GM23248 (cell line): Measurements from ENCODE around the gene ABCG2. TPM values are rescaled to one million over a fixed set of nuclear protein-coding genes. Genes with fewer than 3 reads are reported as not detected.

Experiments
- DNase-seq: peaks from one replicate; pipeline ENCODE4 v3.0.0-alpha.2; 2015
- H2AFZ ChIP-seq: fragments of 200-600 bp; sonication (generic); 2 replicates; pipeline ENCODE4 v1.6.1; 2016; ENCODE audit warnings: antibody characterized with exemption
- H3F3A ChIP-seq: fragments of 200-600 bp; sonication (generic); 2 replicates; pipeline ENCODE4 v1.6.1; 2016; ENCODE audit warnings: mild to moderate bottlenecking, antibody characterized with exemption, mixed run types; ENCODE audit not compliant: insufficient read depth
- H3K27ac ChIP-seq: fragments of 200-600 bp; sonication (generic); 2 replicates; pipeline ENCODE4 v1.5.1; 2016; ENCODE audit warnings: mild to moderate bottlenecking
- H3K27me3 ChIP-seq: fragments of 200-600 bp; sonication (generic); replicated peaks from 2 replicates; pipeline ENCODE4 v1.6.1; 2016; ENCODE audit warnings: mild to moderate bottlenecking; ENCODE audit not compliant: insufficient read depth
- H3K36me3 ChIP-seq: fragments of 200-600 bp; sonication (generic); 2 replicates; pipeline ENCODE4 v1.6.1; 2016; ENCODE audit warnings: low read depth, mild to moderate bottlenecking
- H3K4me1 ChIP-seq: fragments of 200-600 bp; sonication (generic); 2 replicates; pipeline ENCODE4 v1.6.1; 2016; ENCODE audit warnings: mild to moderate bottlenecking; ENCODE audit not compliant: insufficient read depth
- H3K4me2 ChIP-seq: fragments of 200-600 bp; sonication (generic); one replicate; pipeline ENCODE4 v1.6.1; 2016; ENCODE audit warnings: mild to moderate bottlenecking; ENCODE audit not compliant: unreplicated experiment
- H3K4me3 ChIP-seq: fragments of 200-600 bp; sonication (generic); 2 replicates; pipeline ENCODE4 v1.5.1; 2016; ENCODE audit warnings: mild to moderate bottlenecking
- H3K79me2 ChIP-seq: fragments of 200-600 bp; sonication (generic); 2 replicates; pipeline ENCODE4 v1.6.1; 2016; ENCODE audit warnings: mild to moderate bottlenecking; ENCODE audit not compliant: insufficient read depth
- H3K9ac ChIP-seq: fragments of 200-600 bp; sonication (generic); 2 replicates; pipeline ENCODE4 v1.6.1; 2016; ENCODE audit warnings: mild to moderate bottlenecking
- H3K9me2 ChIP-seq: fragments of 200-600 bp; sonication (generic); 2 replicates; pipeline ENCODE4 v1.6.1; 2016; ENCODE audit warnings: mixed run types, mild to moderate bottlenecking, moderate library complexity; ENCODE audit not compliant: insufficient read depth
- H3K9me3 ChIP-seq: fragments of 200-600 bp; sonication (generic); one replicate; pipeline ENCODE4 v1.6.1; 2017; ENCODE audit warnings: low read depth
- H4K20me1 ChIP-seq: fragments of 200-600 bp; sonication (generic); 2 replicates; pipeline ENCODE4 v1.6.0; 2016; ENCODE audit not compliant: insufficient read depth
- EZH2 ChIP-seq: fragments of 200-600 bp; sonication (generic); IDR thresholded peaks from 2 replicates; pipeline ENCODE4 v1.6.1; 2018; ENCODE audit warnings: antibody characterized with exemption, mild to moderate bottlenecking; ENCODE audit not compliant: insufficient read depth, poor library complexity, severe bottlenecking
- EZH2phosphoT487 ChIP-seq: fragments of 200-600 bp; sonication (generic); IDR thresholded peaks from 2 replicates; pipeline ENCODE4 v1.6.1; 2018; ENCODE audit warnings: antibody characterized with exemption, moderate library complexity, mild to moderate bottlenecking, low read depth; ENCODE audit not compliant: insufficient read depth
- WGBS, 2 experiments: methylation state at CpG; one replicate each; pipeline ENCODE4 v1.1.6; 2015 to 2017; ENCODE audit warnings: low lambda C conversion rate in 2 of 2, low coverage in 1 of 2; ENCODE audit errors: missing lambda C conversion rate in 2 of 2; 5-methylcytosine and 5-hydroxymethylcytosine counted together
- in situ Hi-C: fragments of 300-500 bp; cut with MboI; formaldehyde crosslinking; loops from 2 replicates; pipeline ENCODE4 v1.15.0; 2020
- polyA plus RNA-seq: library from polyadenylated mRNA; unstranded; fragments of >200 nt; fragmentation: Nextera tagmentation; extraction: Ambion mirVana; gene quantifications from 2 replicates; pipeline ENCODE4 v1.2.1, GENCODE V29; 2016
- total RNA-seq: library from RNA; depleted of rRNA; stranded (reverse); fragments of >200 nt; shearing (Covaris generic); gene quantifications from 2 replicates; pipeline ENCODE4 v1.2.3, GENCODE V29; 2014

Gene ABCG2
- total and polyA plus RNA-seq, 2 experiments from 2014 or later: 0.05 to 0.11 TPM

GRCh38 chr4:88188738-88189417, 30.4 kb upstream of the ABCG2 start:
- WGBS, 2 experiments: 80 to 81% methylated on average over 6 of the region's 6 CpGs
- Histone ChIP-seq H3K9me2 (no peaks in the 10 kb centered on the region), H3K9ac (no peak overlapping the region), H3K27me3 (peaks cover 8% of the 10 kb centered on the region; the same call in 1 of the 2 replicates), H3K4me3 (no peak overlapping the region), H3K36me3 (no peaks in the 10 kb centered on the region), H3K4me1 (no peaks in the 10 kb centered on the region), H3K9me3 (no peaks in the 10 kb centered on the region), H2AFZ (no peak overlapping the region), H3F3A (no peaks in the 10 kb centered on the region), H3K27ac (no peak overlapping the region), H3K79me2 (no peaks in the 10 kb centered on the region), H4K20me1 (no peaks in the 10 kb centered on the region), H3K4me2 (no peak overlapping the region)
- DNase-seq: no peak
- in situ Hi-C loops: no loop called here
- no peak for TF ChIP-seq EZH2phosphoT487
- no peak for TF ChIP-seq EZH2

GRCh38 chr4:88187766-88188165, 29.3 kb upstream of the ABCG2 start:
- Histone ChIP-seq H4K20me1 (no peaks in the 10 kb centered on the region), H3K4me2 (no peak overlapping the region), H3K4me3 (no peak overlapping the region), H2AFZ (no peak overlapping the region), H3F3A (no peaks in the 10 kb centered on the region), H3K9ac (no peak overlapping the region), H3K9me3 (no peaks in the 10 kb centered on the region), H3K27ac (no peak overlapping the region), H3K9me2 (no peaks in the 10 kb centered on the region), H3K79me2 (no peaks in the 10 kb centered on the region), H3K27me3 (peaks cover 10% of the 10 kb centered on the region; the same call in 1 of the 2 replicates), H3K4me1 (no peaks in the 10 kb centered on the region), H3K36me3 (no peaks in the 10 kb centered on the region)
- DNase-seq: no peak
- WGBS, 2 experiments: 46 to 61% methylated on average over 1 of the region's 1 CpG
- no peak for TF ChIP-seq EZH2
- TF ChIP-seq EZH2phosphoT487: no peak
- in situ Hi-C loops: no loop called here

GRCh38 chr4:88185906-88186305, 27.5 kb upstream of the ABCG2 start:
- Histone ChIP-seq H3K79me2 (no peaks in the 10 kb centered on the region), H2AFZ (no peak overlapping the region), H3K4me3 (no peak overlapping the region), H3K9ac (no peak overlapping the region), H3F3A (no peaks in the 10 kb centered on the region), H3K9me3 (no peaks in the 10 kb centered on the region), H3K27me3 (peaks cover 10% of the 10 kb centered on the region; the same call in 1 of the 2 replicates), H3K27ac (no peak overlapping the region), H4K20me1 (no peaks in the 10 kb centered on the region), H3K9me2 (no peaks in the 10 kb centered on the region), H3K4me1 (no peaks in the 10 kb centered on the region), H3K4me2 (no peak overlapping the region), H3K36me3 (no peaks in the 10 kb centered on the region)
- DNase-seq: no peak
- in situ Hi-C loops: no loop called here
- TF ChIP-seq EZH2: no peak
- TF ChIP-seq EZH2phosphoT487: no peak

GRCh38 chr4:88179261-88179660, 20.8 kb upstream of the ABCG2 start:
- TF ChIP-seq EZH2phosphoT487: no peak
- TF ChIP-seq EZH2: no peak
- H3K9ac ChIP-seq: no peak overlapping the region
- no peak overlapping the region for H3K4me2 ChIP-seq
- H3K79me2 ChIP-seq: no peaks in the 10 kb centered on the region
- H3K9me3 ChIP-seq: no peaks in the 10 kb centered on the region
- H3F3A ChIP-seq: no peaks in the 10 kb centered on the region
- H2AFZ ChIP-seq: no peak overlapping the region
- 90 to 97% methylated on average over 4 of the region's 4 CpGs for WGBS, 2 experiments
- in situ Hi-C loops: no loop called here
- H3K4me3 ChIP-seq: no peak overlapping the region
- no peak for DNase-seq
- no peaks in the 10 kb centered on the region for H3K36me3 ChIP-seq
- H3K27me3 ChIP-seq: peaks cover 5% of the 10 kb centered on the region; the same call in 1 of the 2 replicates
- no peaks in the 10 kb centered on the region for H3K4me1 ChIP-seq
- no peak overlapping the region for H3K27ac ChIP-seq
- H3K9me2 ChIP-seq: no peaks in the 10 kb centered on the region
- H4K20me1 ChIP-seq: no peaks in the 10 kb centered on the region
